ENCODE measurements around the gene C16orf82.

The C16orf82 gene

DNA sequence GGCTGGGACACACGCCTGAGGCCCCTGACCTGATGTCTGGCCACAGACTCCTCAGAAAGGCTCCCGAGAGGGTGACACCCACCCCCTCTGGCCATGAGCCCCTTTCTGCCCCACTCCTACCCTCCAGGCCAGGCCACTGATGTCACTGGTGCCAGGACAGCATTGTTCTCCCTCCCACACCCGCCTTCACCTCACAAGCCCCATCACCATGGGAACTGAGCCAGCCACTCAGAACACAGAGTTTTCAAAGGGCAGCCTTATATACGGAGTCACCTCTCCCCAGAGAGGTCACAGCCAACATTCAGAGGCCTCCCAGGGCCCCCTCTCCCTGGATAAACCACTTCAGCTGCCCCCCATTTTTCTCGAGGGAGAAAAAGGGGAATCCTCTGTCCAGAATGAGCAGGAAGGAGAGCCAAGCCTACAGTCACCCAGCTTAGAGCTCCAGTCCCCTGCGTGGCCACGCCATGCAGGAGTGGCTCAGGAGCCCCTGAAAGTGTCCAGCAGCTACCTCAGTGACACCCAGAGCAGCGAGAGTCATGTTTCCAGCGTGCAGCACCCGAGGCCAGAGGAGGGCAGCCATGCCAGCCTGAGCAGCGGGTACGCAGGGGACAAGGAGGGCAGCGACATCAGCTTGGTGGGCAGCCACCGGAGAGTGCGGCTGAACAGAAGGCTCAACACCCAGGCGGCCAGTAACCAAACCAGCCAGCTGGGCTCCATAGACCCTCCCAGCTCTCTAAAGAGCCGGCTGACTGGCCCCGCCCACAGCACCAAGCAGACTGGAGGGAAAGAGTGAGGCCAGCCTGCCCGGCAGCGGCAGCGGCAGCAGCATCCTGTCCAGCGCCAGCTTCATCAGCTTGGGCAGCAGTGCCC lies at the start of gene C16orf82:
TSS of gene C16orf82 (plus strand) at position 260 of the 870 bp plus-strand sequence.
- no peak within 1 kb of the TSS for H3K4me3 ChIP-seq (ENCODE audit: low read depth, low read length)
- TF ChIP-seq, protein P1, sequence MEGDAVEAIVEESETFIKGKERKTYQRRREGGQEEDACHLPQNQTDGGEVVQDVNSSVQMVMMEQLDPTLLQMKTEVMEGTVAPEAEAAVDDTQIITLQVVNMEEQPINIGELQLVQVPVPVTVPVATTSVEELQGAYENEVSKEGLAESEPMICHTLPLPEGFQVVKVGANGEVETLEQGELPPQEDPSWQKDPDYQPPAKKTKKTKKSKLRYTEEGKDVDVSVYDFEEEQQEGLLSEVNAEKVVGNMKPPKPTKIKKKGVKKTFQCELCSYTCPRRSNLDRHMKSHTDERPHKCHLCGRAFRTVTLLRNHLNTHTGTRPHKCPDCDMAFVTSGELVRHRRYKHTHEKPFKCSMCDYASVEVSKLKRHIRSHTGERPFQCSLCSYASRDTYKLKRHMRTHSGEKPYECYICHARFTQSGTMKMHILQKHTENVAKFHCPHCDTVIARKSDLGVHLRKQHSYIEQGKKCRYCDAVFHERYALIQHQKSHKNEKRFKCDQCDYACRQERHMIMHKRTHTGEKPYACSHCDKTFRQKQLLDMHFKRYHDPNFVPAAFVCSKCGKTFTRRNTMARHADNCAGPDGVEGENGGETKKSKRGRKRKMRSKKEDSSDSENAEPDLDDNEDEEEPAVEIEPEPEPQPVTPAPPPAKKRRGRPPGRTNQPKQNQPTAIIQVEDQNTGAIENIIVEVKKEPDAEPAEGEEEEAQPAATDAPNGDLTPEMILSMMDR (IDR thresholded peaks at IDR 0.05; ENCODE audit: low read depth, low read length), result no peak

DNA sequence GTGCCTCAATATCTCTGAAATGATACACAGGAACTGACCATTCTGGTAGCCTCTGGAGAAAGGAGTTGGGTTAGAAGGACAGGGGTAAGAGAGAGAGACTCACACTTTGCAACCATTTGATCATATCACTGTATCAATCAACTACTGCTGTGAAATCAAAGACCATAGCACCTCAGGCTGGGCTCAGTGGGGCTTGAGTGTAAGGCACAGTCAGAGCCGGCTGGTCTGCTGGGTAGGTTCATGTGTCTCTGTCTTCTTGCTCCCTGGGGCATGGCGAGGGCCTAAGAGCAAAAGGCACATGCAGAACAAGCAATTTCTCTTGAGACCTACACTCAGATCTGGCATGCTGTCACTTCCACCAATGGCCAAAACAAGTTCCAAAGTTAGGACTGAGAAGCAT lies 46.7 kb upstream of the C16orf82 start:
- TF ChIP-seq, protein P1 (IDR thresholded peaks at IDR 0.05; ENCODE audit: low read depth, low read length), result no peak
- H3K4me3 ChIP-seq (ENCODE audit: low read depth, low read length), result no peak overlapping the region

DNA sequence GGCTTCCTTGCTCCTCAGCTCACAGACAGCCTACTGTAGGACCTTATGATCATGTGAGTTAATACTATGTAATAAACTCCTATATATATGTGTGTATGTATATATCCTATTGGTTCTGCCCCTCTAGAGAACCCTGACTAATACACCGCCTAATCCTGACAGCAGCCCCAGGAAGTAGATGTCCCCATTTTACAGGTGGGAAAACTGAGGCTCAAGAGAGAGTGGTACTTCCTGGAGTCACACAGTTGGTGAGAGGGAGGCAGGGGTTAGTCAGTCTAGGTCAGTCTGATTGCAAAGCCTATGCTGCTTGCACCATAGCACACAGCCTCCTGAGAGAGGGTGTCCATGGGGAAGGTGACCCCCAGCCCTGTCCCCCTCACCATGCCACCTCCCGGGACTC lies 42.7 kb upstream of the C16orf82 start:
- TF ChIP-seq, protein P1 (IDR thresholded peaks at IDR 0.05; ENCODE audit: low read depth, low read length), result no peak
- H3K4me3 ChIP-seq (ENCODE audit: low read depth, low read length), result no peak overlapping the region

DNA sequence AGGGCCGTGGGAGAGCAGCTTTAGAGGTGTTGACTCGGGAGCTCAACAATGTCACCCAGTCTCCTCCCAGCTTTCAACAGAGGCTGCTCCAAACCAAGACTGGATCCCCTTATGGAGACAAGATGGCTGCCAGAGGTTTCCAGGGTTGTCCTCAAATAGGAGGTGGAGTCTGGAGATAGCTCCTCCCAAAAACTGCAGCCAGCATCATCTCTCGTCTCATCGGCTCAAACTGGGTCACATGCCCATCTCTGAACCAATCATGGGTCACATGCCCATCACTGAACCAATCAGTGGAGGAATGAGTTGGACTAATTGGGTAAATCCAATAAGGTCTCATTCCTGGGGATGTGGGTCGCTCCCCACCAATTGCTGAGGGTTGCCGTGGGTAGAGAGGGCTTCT lies 41.1 kb upstream of the C16orf82 start:
- H3K4me3 ChIP-seq (ENCODE audit: low read depth, low read length), result no peak overlapping the region
- TF ChIP-seq, protein P1 (IDR thresholded peaks at IDR 0.05; ENCODE audit: low read depth, low read length), result no peak

DNA sequence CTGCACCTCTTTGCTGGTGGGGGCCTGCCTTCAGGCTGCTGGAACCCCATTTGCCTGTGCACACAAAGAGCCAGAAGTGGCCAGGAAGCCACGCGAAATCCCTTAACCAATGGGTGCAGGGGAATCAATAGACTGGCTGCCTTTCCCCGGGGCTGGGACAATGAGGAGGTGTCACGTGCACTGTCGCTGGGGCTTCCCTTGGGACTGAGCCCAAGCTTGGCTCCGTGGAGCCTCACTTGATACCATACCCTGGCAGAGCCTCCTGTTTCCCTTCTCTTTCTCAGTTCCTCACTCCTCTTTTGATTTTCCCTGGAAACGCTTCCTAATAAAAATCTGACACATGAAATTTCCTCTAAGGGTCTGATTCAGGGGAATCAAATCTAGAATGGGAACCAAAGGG lies 38.8 kb upstream of the C16orf82 start:
- TF ChIP-seq, protein P1 (IDR thresholded peaks at IDR 0.05; ENCODE audit: low read depth, low read length), result no peak

DNA sequence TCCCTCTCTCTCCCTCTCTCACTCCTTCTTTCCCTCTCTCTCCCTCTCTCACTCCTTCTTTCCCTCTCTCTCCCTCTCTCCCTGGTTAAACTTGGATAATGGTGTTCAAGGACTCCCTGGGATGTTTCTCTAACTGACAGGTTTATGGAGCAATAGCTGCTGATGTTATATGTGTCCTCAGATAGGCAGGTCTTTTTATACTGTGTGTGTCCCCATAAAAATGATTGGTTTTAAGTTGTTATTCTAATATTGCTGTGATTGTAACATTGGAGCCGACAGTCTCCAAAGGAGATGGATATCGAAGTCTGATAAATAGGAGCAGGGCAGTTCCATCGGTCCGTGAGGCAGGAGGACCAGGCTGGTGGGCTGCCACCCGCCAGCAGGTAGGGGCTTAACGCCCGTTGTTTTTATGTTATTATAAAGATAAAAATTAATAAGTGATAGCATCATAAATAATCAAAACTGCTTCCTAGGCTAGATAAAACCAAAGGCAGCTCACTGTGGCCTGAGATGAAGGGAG lies 38.1 kb upstream of the C16orf82 start:
- no peak overlapping the region for H3K4me3 ChIP-seq (ENCODE audit: low read depth, low read length)
- TF ChIP-seq, protein P1 (IDR thresholded peaks at IDR 0.05; ENCODE audit: low read depth, low read length), result no peak

More for the DNA sequence above, 38.8 kb upstream of the C16orf82 start:
- no peak overlapping the region for H3K4me3 ChIP-seq (ENCODE audit: low read depth, low read length)

DNA sequence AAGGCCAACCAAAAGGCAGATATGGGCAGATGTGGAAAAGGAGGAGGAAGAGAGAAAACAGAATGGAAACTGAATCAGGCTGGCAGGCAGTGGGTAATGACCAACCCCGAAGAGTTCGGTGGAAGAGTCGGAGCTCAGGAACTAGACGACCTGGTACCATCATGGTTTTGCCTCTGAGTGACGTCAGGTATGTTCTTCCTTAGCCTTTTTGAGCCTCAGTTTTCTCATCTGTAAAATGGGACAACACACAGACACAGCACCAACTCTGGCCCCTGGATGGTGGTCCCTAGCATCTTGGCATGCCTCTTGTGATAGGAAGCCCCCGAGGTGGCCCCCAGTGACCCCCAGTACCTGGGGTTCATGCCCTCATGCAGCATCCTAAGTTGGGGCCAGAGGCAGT lies 37.2 kb upstream of the C16orf82 start:
- H3K4me3 ChIP-seq (ENCODE audit: low read depth, low read length), result no peak overlapping the region
- TF ChIP-seq, protein P1 (IDR thresholded peaks at IDR 0.05; ENCODE audit: low read depth, low read length), result no peak

Data from WI38 (cell line).